HG03460 (cell line): Measurements from ENCODE around the gene HOXB4.
"Not testable (repeated sequence)": the region's sequence is repeated elsewhere in the genome, so short reads cannot be mapped to it uniquely, and the experiment has no call there.

Source experiments
- ATAC-seq: cut with Tn5 transposase; IDR thresholded peaks from one replicate; pipeline ENCODE4 v1.9.1; 2021; ENCODE audit not compliant: unreplicated experiment

Gene HOXB4

DNA sequence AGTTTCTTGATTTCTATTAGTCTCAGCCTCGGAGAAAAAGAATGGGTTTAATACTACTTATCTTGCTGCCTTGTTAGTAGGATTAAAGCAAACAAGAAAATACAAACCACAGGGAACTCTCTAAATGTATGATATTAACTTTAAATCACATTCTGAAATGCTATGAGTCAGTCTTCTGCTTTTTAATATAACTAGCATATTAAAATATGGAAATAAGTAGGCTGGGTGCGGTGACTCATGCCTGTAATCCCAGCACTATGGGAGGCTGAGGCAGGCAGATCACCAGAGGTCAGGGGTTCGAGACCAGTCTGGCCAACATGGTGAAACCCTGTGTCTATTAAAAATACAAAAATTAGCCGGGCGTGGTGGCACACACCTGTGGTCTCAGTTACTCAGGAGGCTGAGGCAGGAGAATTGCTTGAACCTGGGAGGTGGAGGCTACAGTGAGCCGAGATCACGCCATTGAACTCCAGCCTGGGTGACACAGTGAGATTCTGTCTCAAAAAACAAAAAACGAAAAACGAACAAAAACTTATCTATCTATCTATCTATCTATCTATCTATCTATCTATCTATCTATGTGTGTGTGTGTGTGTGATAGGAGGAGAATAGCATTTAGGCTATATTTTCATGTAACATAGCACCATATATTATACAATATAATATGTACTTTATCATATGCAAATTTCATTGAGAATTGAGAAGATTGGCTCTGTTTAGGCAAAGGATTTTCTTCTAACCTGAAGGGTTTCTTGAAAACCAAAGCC is 42.2 kb downstream of the HOXB4 start:
- ATAC-seq = not testable (repeated sequence)

DNA sequence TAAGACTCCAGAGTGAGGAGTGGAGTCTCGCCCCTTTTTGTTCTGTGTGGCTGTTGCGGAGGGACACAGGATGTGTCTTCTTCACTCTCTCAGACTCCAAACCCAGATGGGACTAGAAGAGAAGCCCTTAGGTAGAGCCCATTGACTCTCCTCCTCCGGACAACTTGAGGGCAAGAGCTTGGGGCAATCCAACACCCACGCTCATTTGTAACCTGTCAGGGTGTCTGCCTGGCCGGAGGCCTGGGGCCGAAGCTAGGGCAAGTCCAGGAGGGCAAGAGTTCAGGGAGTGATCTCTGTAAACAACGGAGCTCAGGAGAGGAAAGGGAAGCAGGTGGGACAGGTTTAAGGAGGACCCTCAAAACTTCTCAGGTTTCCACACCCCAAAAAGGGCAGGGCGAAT is 45.9 kb downstream of the HOXB4 start:
- no peak for ATAC-seq

DNA sequence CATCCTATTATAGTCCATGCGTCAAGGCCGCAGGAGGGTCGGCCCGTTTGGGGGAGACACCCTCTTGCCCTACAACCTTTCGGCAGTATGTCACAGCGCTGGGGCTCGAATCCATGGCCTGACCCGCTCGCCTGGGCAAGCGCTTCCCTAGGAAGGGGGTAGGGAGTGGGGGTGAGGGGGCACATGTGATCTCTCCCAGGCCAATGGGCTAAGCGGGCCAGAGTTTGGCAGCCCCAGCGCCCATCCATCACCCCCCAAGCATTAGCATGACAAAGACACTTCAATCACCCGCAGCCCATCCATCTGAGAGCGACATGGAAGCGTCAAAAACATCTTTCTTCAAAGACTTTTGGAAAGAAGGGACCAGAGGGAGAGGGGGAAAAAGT is 47.3 kb downstream of the HOXB4 start, which contains the start of gene HOXB1:
Gene HOXB1 (minus strand): TSS at position 125 of the 386 bp plus-strand sequence. CDS start 107 bp downstream, at position 18.
- no peak for ATAC-seq

DNA sequence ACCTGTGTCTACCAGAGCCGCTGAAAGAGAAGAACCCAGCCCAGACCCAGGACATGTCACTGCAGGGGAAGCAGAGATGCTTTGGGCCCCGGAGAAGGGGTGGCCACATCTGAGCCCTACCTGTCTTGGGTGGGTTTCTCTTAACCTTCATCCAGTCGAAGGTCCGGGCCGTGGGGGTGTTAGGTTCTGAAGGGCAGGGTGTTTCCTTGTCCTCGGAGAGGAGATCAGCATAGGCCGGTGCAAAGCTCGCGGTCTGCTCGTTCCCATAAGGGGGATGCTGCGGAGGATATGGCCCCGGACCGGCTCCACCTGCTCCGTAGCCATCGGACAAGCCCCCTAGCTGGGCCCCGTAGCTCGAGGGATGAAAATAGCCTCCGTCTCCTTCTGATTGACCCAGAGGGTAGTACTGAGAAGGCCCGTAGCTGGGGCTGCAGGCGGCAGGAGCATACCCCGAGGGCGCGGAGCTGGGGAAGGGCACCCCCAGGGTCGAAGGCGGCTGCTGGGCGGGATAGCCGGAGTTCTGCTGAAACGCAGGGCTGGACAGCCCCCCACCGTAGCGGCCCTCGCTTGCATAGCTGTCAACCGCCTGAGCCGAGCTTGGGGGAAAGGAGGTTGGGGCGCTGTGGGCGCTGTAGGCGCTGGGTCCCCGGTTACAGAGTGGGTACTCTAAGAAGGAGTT is 47.8 kb downstream of the HOXB4 start:
- ATAC-seq = no peak

DNA sequence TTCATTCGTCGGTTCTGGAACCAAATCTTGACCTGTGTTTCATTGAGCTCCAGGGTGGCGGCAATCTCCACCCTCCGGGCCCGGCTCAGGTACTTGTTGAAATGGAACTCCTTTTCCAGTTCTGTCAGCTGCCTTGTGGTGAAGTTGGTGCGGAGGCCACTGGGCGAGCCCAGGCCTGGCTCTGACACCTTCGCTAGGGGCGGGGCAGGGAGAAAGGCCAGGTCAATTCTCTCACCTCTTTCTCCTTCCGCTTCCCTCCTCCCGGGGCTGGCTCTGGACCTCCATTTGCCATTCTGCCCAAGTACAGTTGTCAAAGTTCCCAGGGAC is 48.5 kb downstream of the HOXB4 start:
- no peak for ATAC-seq

DNA sequence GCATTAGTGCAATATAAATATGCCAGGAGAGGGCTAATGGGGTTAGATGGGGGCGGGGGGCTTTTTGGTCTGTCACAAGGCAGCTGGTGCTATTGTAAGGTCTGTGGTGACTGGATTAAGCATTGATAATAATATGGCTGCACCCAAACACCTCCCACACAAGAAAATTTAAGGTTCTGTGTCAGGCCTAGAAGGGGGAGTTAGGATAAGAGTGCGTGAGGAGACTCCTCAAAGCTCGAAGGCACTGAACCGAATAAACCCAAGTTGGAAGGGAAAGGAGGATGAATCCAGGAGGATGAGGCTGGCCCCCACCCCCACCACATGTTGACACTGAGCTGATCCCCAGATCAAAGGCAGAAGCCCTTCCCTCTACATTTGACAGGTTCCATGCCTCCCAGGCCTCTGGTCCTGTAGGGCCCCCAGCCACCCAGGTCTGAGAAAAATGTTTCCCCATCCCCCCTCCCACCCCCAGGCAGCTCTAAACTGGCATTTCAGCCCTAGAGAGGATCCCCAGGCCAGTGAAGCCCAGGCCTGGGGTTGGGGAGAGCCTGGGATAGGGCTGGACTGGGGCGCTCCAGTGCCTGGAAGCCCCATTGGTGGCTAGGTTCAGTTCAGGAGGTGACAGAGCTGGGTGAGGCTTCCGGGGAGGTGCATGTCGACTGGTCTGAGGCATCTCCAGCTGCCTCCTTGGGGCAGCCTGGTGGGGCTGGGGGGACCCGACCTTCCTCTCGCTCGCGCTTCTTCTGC is 49.0 kb downstream of the HOXB4 start:
- no peak for ATAC-seq

DNA sequence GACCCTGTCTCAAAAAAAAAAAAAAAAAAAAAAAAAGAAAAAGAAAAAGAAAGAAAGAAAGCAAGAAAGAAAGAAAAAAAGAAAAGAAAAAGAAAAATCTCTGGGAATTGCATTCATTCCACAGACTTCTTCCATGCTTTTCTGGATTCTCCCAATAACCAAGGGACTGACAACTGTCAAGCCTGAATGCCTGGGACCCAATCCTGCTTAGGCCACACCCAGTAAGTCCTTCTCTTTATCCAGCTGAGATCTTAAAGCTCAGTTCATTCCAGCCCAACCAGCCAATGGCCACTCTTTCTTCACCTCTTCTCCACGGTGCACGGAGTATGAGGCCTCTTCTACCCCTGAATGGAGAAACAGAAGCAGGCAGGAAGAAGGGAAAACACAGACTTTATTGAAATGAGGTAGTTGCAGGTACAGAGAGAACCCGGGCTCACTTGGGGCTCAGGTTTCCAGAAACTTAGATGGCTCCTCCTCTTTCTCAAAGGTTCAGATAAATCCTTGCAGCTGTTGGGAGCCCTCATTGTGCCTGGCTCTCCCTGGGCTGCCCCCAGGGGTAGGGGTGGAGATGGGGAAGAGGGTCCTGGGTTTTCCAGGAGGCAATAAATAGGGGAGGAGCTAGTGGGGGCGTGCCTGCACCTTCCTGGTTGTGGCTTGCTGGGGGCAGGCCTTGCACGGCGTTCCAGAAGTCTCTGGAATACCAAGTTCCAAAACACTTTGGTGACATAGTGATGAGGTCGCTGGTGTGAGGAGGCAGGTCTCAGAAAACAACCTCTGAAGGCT is 49.8 kb downstream of the HOXB4 start:
- no peak for ATAC-seq

DNA sequence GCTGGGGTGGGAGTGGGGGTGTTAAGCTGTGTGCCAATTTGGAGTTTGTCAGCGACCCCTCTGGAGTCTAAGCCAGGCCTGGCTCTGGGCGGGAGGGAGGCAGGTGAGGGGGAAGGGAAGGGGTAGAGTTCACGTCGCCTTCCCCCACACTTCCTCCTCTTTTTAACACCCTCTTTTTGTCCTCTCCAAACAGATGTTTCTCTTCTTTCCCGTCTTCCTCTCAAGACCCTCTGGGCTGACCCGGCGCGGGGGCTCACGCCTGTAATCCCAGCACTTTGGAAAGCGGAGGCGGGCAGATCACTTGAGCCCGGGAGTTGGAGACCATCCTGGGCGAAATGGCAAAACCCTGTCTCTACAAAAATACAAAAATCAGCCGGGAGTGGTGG is 50.6 kb downstream of the HOXB4 start:
- no peak for ATAC-seq

DNA sequence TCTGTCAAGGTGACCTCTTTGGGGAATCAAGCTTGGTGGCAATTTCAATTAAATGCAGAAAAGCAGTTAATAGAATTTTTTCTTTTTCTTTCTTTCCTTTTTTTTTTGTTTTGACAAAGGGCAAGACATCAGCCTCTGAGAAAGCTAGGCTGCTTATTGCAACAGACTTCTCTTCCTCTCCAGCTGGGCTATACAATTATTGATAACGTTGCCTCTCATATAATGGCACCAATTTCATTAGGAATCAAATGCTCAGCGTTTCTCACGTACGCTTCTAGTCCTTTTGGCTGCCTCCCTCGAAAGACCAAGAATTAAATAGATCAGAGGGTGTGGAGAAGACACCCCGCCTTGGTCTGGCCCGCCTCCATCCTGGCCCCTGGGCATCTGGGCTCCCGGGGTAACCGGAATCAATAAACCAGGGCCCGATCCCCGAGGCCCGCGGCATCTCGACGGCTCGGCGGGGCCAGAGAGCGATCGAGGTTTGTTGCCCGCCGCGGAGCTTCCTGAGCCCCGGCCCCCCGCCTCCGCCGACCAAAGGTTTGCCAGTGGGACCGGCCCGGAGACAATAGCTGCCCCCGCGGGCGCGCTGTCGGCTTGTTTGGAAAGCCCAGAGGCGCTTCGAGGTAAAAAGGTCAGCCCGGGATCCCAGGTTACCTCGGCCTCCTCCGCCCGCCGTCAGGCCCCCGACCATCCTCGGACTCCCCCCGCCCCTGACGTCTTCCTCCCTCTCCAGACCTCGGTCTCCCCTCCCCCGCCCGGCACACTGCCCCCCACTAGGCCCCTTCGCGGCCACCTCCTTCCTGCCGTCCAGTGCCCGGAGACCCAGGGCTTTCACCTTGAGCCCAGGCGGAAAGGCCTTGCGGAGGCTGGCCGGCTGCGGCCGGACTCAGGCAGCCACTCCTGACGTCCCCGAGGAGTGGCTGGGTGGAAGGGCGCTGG is 51.3 kb downstream of the HOXB4 start:
- ATAC-seq = no peak
